Stimulated activated CD4-positive, alpha-beta T cell treated with anti-CD3 and anti-CD28 coated beads, TNF-alpha, amount 100 ng/mL, for 48 hours (primary cell): Measurements from ENCODE around the gene SRMS.

Experiments
- DNase-seq, 3 donors: peaks; one replicate each; pipeline ENCODE4 v3.0.0-alpha.2; 2020; ENCODE audit warnings: low read depth in 3 of 3

SRMS gene

DNA sequence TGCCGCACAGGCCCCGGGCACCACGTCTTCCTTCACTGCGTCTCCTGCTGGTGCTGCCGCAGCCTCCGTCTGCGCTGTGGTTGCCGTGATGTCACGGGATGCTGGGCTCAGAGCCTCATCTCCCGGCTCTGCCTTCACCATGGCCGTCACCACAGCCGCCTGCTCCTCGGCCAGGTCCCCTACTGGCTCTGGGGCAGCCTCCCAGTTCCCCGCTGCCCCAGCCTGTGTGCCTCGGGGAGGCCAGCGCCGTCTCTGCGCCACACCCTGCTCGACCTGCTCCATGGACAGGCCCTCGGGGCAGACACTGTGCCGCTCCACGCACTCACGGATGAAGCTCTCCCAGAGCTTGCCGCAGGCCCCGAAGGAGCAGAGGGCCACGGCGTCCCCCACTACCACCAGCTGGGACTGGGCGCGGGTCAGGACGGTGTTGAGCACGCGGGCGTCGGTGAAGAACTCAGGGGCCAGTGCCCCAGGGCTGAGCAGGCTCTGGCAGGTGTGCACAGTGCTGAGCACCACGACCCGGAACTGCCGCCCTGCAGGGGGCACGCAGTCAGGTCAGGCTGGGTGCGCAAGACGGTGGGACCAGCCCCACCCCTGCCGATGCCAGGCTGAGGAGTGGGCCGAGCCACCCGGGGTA is 18.3 kb upstream of the SRMS start:
- no peak for DNase-seq

DNA sequence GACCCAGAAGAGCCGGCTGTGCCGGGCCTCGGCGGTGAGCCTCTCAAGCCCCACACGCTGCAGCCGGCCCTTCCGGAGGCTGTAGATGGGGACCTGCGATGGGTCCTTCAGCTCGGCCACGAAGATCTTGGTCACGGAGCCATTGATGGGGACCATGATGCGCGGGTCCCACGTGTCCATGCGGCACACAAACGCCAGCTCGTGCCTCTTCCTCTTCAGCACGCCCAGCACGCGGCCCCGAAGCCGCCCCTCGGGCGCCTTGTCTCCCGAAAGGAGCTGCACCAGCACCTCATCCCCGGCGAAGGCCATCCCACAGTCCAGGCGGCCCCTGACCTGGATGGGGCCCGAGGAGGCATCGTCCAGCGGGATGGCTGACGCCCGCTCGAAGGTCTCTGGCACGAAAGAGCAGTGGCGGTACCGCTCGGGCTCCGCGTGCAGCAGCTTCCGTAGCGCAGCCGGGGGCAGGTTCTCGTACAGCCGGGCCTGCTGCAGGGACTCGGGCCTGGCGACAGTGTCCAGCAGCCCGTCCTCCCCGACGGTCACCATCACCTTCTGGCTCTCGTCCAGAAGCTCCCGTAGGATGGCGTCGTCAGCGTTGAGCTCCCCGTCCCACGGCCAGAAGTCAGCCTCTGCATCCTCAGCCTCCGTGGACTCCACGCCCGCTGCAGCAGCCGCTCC is 17.6 kb upstream of the SRMS start:
- no peak for DNase-seq

DNA sequence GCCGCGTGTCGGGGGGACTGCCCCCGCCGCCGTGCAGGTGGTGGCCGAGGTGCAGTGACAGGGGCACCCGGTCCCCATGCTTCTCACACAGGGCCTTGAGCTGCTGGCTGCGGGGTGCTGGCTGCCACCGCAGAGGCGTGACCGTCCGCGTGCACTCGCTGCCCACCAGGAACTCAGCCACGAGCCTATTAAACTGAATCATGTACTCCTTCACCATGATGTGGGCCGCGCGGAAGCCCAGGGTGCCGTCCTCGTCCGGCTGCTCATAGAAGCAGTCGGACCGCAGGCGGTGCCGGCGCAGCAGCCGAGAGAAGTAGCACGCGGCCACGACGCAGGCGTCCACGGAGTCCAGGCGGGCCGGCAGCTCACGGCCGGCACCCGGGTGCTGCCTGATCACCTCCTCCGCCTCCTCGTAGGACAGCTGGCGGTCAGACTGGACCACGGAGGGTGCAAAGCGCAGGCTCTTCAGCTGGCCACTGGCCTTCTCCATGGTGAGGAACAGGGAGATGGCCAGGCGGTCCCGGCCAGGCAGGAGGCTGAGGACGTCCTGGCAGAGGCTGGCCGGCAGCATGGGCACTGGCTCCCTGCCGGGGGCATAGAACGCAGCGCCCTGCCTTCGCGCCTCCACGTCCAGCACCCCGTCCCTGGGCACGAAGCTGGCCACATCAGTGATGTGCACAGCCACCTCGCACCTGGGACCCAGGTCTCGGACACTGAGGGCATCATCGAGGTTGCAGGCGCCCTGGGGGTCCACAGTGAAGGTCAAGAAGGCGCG is 16.7 kb upstream of the SRMS start:
- DNase-seq: no peak

DNA sequence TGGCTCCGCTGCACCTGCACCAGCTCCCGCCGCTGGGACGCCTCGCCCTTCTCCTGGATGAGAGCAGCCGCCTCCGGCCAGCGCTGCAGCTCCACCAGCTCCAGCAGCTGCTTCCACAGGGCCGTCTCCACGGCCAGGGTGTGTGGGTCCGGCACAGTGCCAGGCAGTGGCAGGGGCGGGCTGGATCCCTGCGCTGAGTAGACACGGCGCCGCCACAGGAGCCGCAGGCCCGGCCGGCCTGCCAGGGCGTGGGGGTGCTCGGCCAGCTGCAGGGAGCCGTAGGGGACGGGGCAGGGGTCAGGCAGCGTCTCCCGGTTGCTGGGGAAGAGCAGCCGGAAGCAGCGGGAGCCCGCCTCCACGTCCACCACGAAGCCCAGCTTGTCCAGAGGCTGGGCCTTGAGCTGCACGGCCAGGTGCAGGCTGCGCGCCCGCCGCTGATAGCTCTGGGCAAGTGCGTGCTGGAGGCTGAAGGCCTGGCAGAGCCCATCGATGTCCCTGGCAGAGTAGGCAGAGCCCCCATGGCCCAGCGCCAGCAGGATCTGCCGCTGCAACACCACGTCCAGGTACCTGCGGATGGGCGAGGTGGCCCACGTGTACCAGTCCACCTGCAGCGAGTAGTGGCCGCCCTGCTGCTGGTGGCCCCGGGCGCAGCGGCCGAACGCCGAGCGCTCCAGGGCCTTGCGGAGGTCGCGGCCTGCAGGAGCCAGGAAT is 15.8 kb upstream of the SRMS start:
- DNase-seq: no peak

DNA sequence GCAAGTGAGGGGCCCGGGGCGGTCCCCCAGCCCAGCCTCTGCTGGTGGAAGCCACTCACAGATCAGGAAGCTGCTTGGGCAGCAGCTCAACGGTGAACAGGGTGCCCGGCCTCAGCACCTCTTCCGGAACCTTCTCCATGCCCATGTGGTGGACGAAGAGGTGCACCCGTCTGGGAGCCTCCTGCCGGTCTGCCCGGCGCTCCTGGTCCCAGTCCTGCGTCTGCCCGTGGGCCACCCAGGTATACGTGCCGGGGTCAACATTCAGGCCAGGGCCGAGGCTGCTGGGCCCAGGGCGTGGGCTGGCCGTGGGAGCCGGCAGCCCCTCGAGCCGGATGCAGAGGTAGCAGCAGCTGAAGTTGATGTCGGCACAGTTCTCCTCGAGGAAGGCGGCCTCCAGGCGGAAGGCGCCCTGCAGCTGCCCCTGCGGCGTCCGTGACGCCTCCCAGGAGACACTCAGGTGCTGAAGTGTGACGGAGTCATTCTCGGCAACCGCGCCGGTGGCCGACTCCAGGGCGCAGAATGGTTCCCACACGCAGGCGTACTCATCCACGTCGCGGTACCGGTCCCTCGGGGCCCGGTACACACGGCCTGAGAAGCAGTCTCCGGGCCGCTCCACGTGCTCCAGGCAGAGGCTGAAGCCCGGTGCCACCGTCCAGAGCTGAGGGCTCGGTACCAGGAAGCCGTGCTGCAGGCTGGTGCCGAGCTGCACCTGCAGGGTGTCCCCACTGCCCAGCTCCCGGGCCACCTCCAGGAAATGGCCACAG is 15.1 kb upstream of the SRMS start:
- DNase-seq: no peak

DNA sequence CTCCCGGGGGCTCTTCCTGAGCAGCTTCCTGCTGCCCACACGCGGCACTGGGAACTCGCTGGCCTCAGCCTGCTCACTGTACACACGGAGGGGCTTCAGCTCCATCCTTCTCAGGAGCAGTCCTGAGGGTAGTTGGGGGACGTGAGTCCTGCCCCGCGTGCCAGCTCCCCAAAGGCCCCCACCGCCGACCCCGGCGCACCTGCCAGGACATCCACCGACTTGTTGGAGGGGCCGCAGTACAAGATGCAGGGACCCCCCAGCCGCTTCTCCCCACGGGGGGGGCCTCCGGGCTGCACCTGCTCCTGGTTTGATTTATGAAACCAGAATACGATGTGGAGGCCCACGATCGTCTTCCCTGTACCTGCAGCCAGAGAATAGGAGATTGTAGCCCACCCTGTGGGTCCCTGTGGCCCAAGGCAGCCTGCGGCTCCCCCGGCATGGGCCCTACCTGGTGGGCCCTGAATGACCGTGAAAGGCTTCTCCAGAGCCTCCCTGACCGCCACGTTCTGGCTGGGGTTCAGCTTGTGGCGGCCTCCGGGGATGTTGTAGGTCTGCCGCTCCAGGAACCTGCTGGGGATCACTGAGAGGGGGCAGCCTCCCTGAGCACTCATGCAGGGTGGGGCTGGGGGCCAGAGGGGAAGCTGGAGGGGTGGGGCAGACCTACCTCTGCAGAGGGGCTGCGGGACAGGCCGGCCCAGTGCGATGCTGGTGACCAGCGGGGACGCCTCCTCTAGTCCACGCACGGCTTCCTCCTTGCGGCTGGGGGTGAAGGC is 14.3 kb upstream of the SRMS start:
- DNase-seq: no peak

DNA sequence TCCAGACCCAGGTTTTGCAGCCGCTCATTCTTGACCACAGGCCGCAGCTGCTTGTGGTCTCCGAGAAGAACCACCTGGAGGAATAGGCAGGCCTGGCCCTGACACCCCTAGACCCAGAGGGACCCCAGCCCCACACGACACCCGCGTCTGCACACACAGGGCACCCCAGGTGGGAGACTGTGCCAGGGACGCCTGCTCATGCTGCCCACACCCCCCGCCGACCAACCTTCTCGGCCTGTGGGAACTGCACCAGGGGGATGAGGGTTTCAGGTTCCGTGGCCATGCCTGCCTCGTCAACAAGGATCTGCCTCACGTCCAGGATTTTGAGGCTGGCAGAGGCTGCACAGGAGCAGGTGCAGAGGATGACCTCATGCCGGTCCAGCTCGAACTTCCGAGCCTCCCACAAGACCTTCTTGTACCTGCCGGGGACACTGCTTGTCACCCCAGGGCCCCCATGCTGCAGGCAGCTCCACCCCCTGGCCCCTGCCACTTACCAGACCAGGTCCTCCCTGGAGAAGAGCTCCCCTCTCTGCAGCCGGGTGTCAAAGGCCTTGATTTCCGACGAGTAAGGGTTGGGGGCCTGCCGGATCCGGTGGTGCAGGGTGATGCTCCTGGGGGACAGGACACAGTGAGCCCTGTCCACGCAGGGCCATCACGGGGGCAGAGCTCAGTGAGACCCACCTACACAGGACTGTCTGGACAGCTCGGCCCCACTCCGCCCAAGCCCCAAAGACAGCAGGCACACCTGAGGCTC is 13.5 kb upstream of the SRMS start:
- DNase-seq: no peak

DNA sequence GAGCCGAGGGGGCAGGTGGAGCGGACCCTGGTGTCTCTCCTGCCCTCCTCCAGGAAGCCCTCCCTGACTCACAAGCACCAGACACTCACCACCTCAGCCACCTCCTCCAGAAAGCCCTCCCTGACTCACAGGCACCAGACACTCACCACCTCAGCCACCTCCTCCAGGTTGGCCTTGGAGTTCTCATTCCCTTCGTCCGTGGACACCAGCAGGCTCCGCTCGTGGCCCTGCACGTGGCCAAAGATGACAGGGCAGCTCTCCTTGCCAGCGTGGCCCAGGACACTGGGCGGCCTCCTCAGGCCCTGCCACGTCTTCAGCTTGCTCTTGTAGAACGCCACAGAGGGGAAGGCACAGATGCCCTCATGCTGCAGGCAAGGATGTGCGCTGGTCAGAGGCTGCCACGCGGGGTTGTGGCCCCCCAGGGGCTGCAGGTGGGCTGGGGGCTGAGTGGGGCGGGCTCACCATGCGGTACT is 12.8 kb upstream of the SRMS start:
- DNase-seq: no peak

DNA sequence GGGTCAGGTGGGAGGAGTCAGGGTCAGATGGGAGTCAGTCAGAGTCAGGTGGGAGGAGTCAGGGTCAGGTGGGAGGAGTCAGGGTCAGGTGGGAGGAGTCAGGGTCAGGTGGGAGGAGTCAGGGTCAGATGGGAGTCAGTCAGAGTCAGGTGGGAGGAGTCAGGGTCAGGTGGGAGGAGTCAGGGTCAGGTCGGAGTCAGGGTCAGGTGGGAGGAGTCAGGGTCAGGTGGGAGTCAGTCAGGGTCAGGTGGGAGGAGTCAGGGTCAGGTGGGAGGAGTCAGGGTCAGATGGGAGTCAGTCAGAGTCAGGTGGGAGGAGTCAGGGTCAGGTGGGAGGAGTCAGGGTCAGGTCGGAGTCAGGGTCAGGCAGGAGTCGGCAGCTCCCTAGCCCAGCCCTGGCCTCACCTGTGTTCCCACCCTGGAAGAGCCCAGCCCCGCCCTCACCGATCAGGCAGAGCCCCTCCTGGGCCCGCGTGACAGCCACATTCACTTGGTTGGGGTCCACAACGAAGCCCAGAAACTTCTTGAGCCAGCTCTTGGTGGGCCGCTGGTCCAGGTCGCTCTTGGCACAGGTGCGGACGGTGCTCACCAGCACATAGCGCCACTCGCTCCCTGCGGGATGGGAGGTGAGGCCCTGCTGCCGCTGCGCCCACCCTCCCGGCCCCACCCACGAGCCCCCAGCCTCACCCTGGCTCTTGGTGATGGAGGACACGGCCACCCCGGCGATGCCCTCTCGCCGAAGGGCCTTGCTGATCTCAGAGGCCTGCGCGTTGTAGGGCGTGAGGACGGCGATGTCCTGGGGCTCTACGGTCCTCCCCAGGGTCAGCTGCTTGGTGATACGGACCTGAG is 12.2 kb upstream of the SRMS start:
- peak in 1 of 3 donors; percentile 61 for DNase-seq

DNA sequence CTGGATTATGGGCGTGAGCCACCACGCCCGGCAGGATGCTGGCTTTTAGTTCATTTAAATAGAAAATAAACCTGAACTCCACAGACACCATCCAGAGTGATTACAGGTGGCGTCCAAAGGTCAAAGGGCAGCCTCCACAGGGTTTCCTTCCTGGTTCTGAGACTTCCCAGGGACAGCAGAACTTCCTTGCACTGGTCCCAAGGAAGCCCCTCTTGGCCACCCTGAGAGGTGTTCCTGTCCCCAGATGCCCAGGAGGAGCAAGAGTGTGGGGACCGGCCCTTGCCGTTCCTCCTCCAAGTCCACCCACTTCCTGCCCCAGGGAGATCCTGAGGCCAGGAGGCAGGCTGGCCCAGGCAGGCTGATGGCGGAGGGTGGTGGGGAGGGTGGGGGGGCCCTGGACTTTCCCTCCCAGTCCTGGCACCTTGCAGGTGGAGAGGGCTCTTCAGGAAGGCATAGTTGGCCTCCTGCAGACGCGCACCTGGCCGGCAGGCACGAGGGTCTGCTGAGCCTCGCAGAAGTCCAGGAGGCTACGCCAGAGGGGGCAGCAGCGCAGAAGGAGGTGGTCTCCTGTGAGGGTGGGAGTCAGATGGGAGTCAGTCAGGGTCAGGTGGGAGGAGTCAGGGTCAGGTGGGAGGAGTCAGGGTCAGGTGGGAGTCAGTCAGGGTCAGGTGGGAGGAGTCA is 11.4 kb upstream of the SRMS start:
- DNase-seq: no peak

DNA sequence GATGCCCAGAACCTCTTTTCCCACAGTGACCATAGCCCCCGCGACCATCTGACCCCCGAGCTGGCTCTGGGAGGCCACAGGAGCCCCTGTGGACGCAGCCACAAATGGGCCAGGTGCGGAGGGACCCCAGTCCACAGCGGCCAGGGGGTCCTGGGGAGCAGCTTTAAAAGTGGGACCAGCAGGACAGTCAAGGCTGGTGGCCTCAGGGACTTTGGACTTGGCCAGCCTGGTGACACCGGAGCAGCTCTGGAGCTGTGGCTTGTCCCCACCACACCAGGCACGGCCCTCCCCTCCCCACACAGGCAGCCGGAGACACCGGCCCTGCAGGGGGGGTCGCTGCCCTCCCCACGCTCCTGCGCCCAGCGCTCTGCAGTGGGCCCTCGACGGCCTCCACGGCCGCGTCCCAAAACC is 9.9 kb upstream of the SRMS start:
- no peak for DNase-seq

DNA sequence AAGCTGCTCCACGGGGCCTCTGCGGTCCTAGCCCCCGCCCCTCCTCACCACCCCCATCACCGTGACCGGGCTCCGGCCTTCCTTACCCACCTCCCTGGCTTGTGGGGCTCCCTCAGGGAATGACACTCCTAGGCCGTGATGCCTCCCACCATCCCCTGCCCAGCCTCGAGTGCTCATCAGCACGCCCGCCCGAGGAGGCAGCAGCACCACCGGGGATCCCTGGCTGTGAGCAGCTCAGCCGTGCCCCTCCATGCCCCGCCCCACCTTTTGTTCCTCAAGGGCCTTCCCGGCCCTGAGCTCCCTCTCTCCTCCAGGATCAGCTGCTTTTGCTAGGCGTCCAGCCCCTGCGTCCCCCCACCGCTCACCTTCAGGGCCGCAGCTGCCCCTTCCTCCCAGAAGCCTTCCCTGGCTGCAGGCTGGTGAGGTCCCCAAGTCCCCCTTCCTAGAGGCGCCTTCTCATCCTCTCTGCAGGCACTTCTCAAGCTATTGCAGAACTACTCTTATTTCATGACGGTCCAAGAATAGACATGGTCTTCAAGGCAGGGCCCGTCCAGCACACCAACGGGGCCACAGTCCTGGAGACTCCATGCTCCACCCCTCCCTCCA is 9.4 kb upstream of the SRMS start:
- no peak for DNase-seq

DNA sequence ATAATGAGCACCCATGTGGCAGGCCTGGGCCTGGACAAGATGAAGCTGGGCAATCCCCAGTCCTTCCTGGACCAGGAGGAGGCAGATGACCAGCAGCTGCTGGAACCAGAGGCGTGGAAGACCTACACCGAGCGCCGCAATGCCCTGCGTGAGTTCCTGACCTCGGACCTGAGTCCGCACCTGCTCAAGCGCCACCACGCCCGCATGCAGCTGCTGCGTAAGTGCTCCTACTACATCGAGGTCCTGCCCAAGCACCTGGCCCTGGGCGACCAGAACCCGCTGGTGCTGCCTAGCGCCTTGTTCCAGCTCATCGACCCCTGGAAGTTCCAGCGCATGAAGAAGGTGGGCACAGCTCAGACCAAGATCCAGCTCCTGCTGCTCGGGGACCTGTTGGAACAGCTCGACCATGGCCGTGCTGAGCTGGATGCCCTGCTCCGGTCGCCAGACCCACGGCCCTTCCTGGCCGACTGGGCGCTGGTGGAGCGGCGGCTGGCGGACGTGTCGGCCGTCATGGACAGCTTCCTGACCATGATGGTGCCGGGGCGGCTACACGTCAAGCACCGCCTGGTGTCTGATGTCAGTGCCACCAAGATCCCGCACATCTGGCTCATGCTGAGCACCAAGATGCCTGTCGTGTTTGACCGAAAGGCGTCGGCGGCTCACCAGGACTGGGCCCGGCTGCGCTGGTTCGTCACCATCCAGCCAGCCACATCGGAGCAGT is 8.3 kb upstream of the SRMS start:
- no peak for DNase-seq

DNA sequence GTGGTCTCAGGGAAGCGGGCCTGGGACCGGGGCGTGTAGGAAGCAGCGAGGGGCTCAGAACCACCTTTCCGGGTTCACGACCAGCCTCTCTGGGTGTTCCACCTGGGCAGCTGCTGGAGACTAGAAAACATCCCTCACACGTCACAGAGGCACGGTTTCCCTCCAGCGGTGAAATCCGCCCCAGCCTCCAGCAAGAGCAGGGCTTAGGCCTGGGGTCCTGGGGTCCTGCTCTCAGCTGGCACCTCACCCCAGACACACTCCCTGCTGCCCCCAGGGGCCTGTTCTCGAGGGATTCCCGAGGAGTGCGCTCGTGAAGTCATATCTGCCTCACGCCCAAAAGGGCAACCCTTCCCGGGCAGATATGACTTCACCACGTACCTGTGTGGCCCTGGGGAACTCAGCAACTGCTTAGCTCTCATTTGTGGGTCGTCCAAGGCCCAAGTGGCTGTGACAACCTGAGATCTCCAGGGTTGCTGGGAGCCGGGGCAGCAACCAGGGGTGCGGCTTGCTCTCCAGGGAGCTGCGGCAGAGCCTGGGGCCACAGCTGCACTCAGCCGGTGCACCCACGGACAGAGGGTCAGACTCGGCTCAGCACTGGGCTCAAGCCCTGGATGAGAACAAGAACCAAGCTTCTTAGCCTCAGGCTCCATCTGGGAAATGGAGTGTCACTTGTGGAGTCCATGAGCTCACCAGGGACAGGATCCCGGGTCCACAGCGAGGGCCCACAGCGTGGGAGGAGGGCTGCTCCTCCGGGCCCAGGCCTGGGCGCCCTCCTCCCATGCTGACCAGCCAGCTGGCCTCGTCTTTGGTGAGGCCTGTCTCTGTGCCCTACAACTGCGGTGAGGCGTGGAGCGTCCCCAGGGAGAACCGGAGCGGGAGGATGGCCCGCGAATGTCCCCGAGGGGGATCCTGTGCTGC is 7.1 kb upstream of the SRMS start:
- no peak for DNase-seq

DNA sequence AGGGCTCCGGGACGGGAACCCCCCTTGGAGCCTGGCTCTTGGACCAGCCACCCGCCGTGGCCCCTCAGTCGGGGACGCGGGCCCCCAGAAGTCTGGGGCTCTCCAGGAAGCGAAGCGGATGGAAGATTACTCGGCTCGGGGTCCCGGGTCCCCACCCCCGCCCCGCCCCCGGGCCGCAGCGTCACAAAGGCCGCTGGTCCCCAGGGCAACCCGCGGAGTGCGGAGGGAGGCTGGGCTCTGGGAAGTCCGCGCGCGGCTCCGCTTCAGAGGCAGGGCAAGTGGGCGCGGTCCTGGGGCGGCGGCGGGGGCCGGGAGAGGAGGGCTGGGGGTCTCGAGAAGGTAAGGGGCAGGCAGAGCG is 6.4 kb upstream of the SRMS start, which contains the start of gene FNDC11:
Gene FNDC11, plus strand, starts transcription at position 227 of the 358 bp plus-strand sequence. CDS start 1,505 bp downstream, outside the sequence.
- DNase-seq: no peak

DNA sequence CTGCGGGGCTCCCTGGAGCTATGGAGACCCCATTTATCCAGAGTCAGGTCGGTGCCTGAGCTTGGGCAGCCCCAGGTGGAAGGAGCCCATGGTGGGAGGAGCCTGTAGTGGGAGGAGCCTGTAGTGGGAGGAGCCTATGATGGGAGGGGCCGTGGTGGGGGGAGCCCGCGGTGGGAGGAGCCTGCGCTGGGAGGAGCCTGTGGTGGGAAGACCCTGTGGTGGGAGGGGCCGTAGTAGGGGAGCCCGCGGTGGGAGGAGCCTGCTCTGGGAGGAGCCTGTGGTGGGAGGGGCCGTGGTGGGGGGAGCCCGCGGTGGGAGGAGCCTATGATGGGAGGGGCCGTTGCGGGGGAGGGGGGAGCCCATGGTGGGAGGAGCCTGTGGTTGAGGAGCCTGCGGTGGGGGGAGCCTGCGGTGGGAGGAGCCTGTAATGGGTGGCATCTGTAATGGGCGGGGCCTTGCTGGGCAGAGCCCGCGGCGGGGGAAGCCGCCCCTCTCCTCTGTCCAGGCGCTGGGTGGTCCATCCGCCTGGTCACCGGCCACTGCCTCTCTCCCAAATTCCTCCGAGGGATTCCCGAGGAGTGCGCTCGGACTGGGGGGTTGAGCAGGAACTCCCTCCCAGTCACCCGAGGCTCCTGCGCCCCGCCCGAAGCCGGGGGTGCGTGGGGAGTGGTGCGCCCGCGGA is 5.8 kb upstream of the SRMS start:
- DNase-seq: peak; percentile 80 to 89 (median 87)
